LoVo (cell line): Measurements from ENCODE around the gene CHERP.
"Not testable (repeated sequence)": the region's sequence is repeated elsewhere in the genome, so short reads cannot be mapped to it uniquely, and the experiment has no call there.

Source experiments
- DNase-seq: peaks from one replicate; pipeline ENCODE4 v3.0.0-alpha.2; 2016; ENCODE audit warnings: low spot score

Gene CHERP

GRCh38 chr19:16543734-16544133 is 1.5 kb upstream of the CHERP start:
- not testable (repeated sequence) for DNase-seq

- no peak for DNase-seq
Measured at GRCh38 chr19:16542910-16543472, 754 bp upstream of the CHERP start.

GRCh38 chr19:16541526-16542044 is 652 bp downstream of the CHERP start:
- DNase-seq = no peak

GRCh38 chr19:16540948-16541347 is 1.3 kb downstream of the CHERP start:
- DNase-seq = no peak

GRCh38 chr19:16537111-16537510 is 5.1 kb downstream of the CHERP start:
- no peak for DNase-seq

- DNase-seq = no peak
Measured at GRCh38 chr19:16536130-16536529, 6.1 kb downstream of the CHERP start.

- no peak for DNase-seq
Measured at GRCh38 chr19:16535381-16535780, 6.9 kb downstream of the CHERP start.

GRCh38 chr19:16532440-16533234 is 9.6 kb downstream of the CHERP start:
- no peak for DNase-seq

GRCh38 chr19:16531380-16531669 is 10.9 kb downstream of the CHERP start:
- DNase-seq = no peak

- DNase-seq = no peak
Measured at GRCh38 chr19:16530540-16531379, 11.5 kb downstream of the CHERP start.

GRCh38 chr19:16529466-16530144 is 12.6 kb downstream of the CHERP start:
- DNase-seq = no peak

GRCh38 chr19:16527971-16528521 is 14.2 kb downstream of the CHERP start:
- DNase-seq = no peak

GRCh38 chr19:16527334-16527935 is 14.8 kb downstream of the CHERP start:
- DNase-seq = no peak

GRCh38 chr19:16525751-16526481 is 16.3 kb downstream of the CHERP start:
- no peak for DNase-seq

GRCh38 chr19:16524991-16525734 is 17.1 kb downstream of the CHERP start:
- no peak for DNase-seq

GRCh38 chr19:16522559-16523377 is 19.5 kb downstream of the CHERP start:
- no peak for DNase-seq

- no peak for DNase-seq
Measured at GRCh38 chr19:16521715-16522289, 20.4 kb downstream of the CHERP start.

- DNase-seq = no peak
Measured at GRCh38 chr19:16520986-16521624, 21.1 kb downstream of the CHERP start.
